DMS53 (cell line): ENCODE results near the gene SELENON.
A peak's percentile ranks its signal among the peaks of the same experiment; 100 is the strongest.

Experiments used
- DNase-seq: peaks from one replicate; lab custom pipeline; 2025; lab: John Stamatoyannopoulos, UW

Gene SELENON

GRCh38 chr1:25799935-25800702, at the start of gene SELENON:
TSS of gene SELENON (plus strand) at chr1:25800193. CDS start at chr1:25800231, 38 bp downstream.
- DNase-seq: peak; percentile 74

- no peak for DNase-seq
Observed at GRCh38 chr1:25750923-25751605, 48.9 kb upstream of the SELENON start.

GRCh38 chr1:25754470-25755181, 45.4 kb upstream of the SELENON start:
- DNase-seq: no peak

GRCh38 chr1:25755475-25756125, 44.4 kb upstream of the SELENON start:
- no peak for DNase-seq

GRCh38 chr1:25756215-25756614, 43.8 kb upstream of the SELENON start:
- no peak for DNase-seq

DNA sequence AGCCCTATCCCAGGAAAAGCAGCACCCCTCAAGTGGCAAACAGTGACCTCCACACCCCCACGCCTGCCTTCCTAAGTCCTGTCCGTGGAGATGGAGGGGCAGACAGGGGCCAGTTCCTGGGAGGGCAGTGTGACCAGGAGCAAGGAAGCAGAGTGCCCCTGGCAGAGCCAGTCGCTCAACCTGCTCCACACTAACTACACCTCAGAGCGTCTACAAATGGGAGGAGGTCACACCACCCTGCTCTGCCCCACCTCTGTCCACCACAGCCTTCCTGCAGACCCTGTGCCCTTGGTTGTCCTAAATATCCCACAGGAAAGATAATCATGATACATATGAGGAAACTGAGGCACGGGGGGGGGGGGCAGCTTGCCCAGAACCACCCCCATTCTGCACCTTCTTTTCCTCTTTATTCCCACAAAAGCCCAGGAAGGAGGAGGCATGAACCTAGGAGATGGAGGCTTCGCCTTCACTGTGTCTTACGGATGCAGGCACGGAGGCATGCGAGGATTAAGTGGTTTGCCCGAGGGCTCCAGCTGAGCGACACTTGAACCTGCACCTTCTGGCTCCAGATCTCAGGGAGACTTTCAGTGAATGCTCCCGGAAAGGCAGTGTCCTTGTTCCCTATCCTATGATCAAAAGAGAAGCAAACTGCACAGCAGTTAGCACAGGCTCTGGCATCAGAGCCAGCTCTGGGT, 42.7 kb upstream of the SELENON start:
- no peak for DNase-seq

DNA sequence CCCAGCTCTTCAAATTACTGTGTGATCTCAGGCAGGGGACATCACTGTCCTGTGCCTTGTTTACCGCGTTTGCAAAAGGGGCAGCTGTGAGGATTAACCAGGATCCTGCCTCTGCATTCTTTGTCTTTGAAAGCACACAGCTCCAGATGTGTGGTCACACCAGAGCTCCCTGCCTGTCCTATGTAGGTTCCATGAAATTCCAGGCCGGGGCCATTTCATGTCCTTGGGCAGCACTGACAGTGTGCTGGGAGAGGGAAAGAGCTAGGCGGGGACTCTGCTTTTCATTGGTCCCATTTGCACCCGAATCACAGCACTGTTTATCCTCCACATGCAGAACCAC, 42.2 kb upstream of the SELENON start:
- no peak for DNase-seq

DNA sequence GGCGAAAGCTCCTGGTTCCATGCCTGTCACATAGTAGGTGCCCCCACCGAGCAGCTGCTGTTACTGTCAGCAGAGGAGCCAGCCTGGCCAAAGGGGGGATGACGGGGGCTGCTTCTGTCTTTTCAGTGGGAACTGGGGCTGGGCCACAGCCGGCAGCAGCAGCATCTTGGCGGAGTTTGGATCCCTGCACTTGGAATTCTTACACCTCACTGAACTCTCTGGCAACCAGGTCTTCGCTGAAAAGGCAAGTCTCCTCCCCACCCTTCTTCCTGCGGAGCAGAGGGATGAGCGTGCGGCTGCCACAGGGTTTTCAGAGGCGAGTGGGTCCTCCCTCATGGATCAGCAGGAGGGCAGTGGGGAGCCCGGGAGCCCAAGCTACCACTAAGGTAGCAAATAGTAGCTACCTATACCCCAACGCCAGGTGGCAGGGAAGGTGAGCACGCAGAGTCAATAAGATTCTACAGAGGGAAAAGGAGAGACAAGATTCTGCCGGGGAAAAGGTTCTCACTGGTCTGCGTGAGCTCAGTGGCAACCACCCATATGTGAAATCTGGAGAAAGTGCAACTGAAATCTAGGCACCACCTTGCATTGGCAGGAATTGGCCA, 41.4 kb upstream of the SELENON start:
- peak; percentile 45 for DNase-seq

GRCh38 chr1:25760122-25760719, 39.8 kb upstream of the SELENON start:
- DNase-seq: no peak

- no peak for DNase-seq
Observed at GRCh38 chr1:25760871-25761270, 39.1 kb upstream of the SELENON start.

- DNase-seq: no peak
Observed at GRCh38 chr1:25763493-25763892, 36.5 kb upstream of the SELENON start.

GRCh38 chr1:25765136-25765922, 34.7 kb upstream of the SELENON start:
- no peak for DNase-seq

- DNase-seq: no peak
Observed at GRCh38 chr1:25765923-25766589, 33.9 kb upstream of the SELENON start.

DNA sequence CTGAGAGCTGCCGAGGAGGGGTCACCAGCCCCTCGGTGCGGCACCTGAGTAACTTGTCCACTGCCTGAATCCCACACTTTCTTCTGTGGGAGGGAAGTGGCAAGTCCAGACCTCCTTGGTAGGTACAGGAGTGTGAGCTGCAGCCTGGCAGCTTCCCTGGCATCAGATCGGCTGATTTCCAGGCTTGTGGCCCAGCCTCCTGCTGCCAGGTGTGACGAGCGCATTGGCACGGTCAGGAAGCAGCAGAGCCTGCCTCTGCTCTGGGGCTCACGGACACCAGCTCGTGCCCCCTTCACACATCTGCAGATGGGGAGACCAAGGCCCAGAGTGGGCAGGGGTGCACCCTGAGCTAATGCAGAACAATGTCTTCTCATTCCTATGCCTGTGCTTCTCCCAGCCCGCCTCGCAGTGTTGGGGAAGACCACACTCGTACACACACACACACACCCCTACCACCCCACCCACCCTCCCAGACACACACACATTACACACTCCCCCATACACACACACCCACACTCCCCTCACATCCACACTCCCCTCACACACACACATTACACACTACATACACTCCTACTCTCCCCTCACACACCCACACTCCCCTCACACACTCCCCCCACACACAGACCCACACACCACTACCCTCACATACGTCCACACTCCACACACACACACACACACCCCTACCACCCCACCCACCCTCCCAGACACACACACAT, 33.1 kb upstream of the SELENON start:
- no peak for DNase-seq

DNA sequence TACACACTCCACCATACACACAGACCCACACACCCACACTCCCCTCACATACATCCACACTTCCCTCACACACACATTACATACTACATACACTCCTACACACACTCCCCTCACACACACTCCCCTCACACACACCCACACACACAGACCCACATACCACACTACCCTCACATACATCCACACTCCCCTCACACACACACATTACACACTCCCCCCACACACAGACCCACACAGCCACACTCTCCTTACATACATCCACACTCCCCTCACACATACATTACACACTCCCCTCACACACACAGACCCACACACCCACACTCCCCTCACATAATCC, 32.6 kb upstream of the SELENON start:
- DNase-seq: no peak

- no peak for DNase-seq
Observed at GRCh38 chr1:25768999-25769398, 31.0 kb upstream of the SELENON start.

DNA sequence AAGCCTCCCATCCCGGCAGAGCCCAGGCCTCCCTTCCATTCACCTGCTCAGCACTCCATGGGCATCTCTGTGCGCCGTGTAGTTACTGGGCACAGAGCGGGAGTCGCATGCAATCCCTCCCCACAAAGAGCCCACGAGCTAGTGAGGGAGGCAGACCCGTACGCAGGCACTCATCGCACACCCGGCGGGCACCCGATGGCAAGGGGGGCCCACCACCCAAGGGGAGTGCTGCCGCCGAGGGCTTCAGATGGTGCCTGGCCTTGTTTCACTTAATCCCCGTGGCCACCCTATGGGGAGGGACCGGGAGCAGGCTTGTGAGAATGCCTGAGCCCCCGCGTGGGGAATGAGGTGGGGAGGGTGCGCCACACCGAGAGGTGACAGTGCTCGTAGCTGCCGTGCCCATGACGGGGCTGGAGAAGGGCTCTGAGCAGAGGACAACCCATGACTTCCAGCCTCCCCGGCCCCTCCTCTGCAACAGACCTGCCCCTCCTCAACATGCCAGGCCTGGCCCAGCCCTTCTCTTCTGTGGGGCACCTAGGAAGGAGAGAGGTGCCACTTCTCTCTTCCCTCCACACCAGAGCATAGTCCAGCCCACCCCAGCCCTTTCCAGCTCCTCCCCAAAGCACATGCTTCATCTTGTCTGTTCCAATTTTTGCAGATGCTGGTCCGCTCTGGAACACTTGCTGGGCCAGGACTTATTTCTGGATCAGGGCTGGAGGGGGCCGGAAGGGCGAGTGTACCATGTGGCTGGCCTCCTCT, 30.2 kb upstream of the SELENON start:
- no peak for DNase-seq

DNA sequence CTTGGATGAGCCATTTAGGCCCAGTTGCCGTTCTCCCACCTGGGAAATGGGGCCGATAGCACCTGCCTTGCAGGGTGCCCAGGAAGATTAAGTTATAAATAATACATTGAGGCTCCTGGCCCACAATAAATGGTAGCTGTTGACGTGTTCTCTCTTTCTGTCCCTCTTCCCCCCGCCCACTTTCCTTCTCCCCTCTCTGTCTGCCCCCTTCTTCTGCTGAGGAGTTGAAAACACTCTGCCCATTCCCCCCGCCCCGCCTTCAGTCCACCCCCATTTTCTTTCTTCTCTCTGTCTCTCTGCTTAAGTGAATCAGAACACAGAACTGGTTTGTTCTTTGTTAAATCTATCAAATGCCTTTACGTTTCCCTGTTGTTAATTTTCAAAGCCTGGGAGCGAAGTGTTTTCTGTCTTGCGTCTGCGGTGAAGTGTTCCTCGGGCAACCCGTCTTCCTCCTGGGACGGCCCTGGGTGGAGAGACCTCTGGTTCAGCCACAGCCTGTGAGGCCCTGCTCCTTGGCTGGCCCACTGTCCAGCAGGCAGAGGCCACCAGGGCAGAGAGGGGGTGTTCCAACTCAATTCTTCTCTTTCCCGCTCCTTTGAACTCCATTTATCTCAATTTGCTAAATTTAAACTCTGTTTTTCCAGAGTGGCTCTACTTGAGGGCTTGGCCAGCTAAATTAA, 29.3 kb upstream of the SELENON start:
- no peak for DNase-seq
